PFSK-1 (cell line): ENCODE data around the gene POC1A.

ENCODE experiments used
- POLR2AphosphoS5 ChIP-seq: IDR thresholded peaks from 2 replicates; pipeline ENCODE4 v1.6.1; 2012; ENCODE audit warnings: low read depth, mild to moderate bottlenecking, control low read depth, low read length, moderate library complexity
- SIN3A ChIP-seq: IDR thresholded peaks from 2 replicates; pipeline ENCODE4 v1.6.1; 2012; ENCODE audit warnings: mild to moderate bottlenecking, low read length, moderate library complexity, borderline replicate concordance; ENCODE audit not compliant: insufficient read depth

- TF ChIP-seq POLR2AphosphoS5 (no peak), SIN3A (no peak)
Observed at GRCh38 chr3:52167240-52167639, 13.0 kb upstream of the POC1A start.
